ACHN (cell line): Measurements from ENCODE around the gene ZNF79.
"Not testable (repeated sequence)": the region's sequence is repeated elsewhere in the genome, so short reads cannot be mapped to it uniquely, and the experiment has no call there.

ENCODE experiments used
- DNase-seq: peaks from one replicate; pipeline ENCODE4 v3.0.0-alpha.2; 2015
- in situ Hi-C: cut with HindIII; loops from 2 replicates; pipeline ENCODE4 v1.10.0; 2017; ENCODE audit warnings: low sequenced_read_pairs, low pct_ligation_motif_present, low pct_unique_long_range_greater_than_20kb

ZNF79 gene

GRCh38 chr9:127448112-127448805 is 24.1 kb downstream of the ZNF79 start:
- in situ Hi-C loops, result no loop called here

GRCh38 chr9:127449332-127449966 is 25.3 kb downstream of the ZNF79 start:
- in situ Hi-C loops, result no loop called here
- DNase-seq, result peak; percentile 5

More at GRCh38 chr9:127448112-127448805, 24.1 kb downstream of the ZNF79 start:
- DNase-seq, result no peak

GRCh38 chr9:127450243-127450760 is 26.1 kb downstream of the ZNF79 start:
- in situ Hi-C loops, result no loop called here
- peak; percentile 5 for DNase-seq

GRCh38 chr9:127450830-127451607 is 26.8 kb downstream of the ZNF79 start, which contains the start of the genes LRSAM1 and RPL12:
LRSAM1 (plus strand) TSS chr9:127451510; CDS start chr9:127454528, 3,018 bp downstream.
RPL12 (minus strand) TSS chr9:127451406; CDS start chr9:127451317, 89 bp downstream.
- DNase-seq, result peak; percentile 93
- in situ Hi-C loops, result no loop called here

GRCh38 chr9:127451608-127451857 is 27.4 kb downstream of the ZNF79 start:
- in situ Hi-C loops, result no loop called here
- no peak for DNase-seq

- in situ Hi-C loops, result no loop called here
- peak; percentile 72 for DNase-seq
Measured at GRCh38 chr9:127451858-127452656, 27.9 kb downstream of the ZNF79 start.

- DNase-seq, result peak; percentile 33
- in situ Hi-C loops, result no loop called here
Measured at GRCh38 chr9:127452691-127453090, 28.5 kb downstream of the ZNF79 start.

GRCh38 chr9:127455324-127455992 is 31.3 kb downstream of the ZNF79 start:
- in situ Hi-C loops, result no loop called here
- peak; percentile 35 for DNase-seq

GRCh38 chr9:127457191-127457878 is 33.2 kb downstream of the ZNF79 start:
- in situ Hi-C loops, result no loop called here
- DNase-seq, result no peak

GRCh38 chr9:127458921-127459320 is 34.7 kb downstream of the ZNF79 start:
- DNase-seq, result no peak
- in situ Hi-C loops, result no loop called here

GRCh38 chr9:127463382-127463781 is 39.2 kb downstream of the ZNF79 start:
- no peak for DNase-seq
- in situ Hi-C loops, result no loop called here

GRCh38 chr9:127463911-127464310 is 39.7 kb downstream of the ZNF79 start:
- in situ Hi-C loops, result no loop called here
- DNase-seq, result no peak

- DNase-seq, in situ Hi-C loops: not testable (repeated sequence)
Measured at GRCh38 chr9:127466407-127466917, 42.3 kb downstream of the ZNF79 start.

- in situ Hi-C loops, result no loop called here
- DNase-seq, result no peak
Measured at GRCh38 chr9:127467621-127468020, 43.4 kb downstream of the ZNF79 start.

- in situ Hi-C loops, result no loop called here
- no peak for DNase-seq
Measured at GRCh38 chr9:127470662-127471061, 46.5 kb downstream of the ZNF79 start.

GRCh38 chr9:127473501-127473900 is 49.3 kb downstream of the ZNF79 start:
- no peak for DNase-seq
- in situ Hi-C loops, result no loop called here

GRCh38 chr9:127473932-127474331 is 49.8 kb downstream of the ZNF79 start:
- DNase-seq, result no peak
- in situ Hi-C loops, result no loop called here
